HepG2 (cell line): Measurements from ENCODE around the gene MOGAT3. TPM values are rescaled to one million over a fixed set of nuclear protein-coding genes. Genes with fewer than 3 reads are reported as not detected.
A peak's percentile ranks its signal among the peaks of the same experiment; 100 is the strongest.

Experiments used
- AKNA ChIP-seq: sonication (generic); formaldehyde crosslinking; IDR thresholded peaks from 2 replicates; pipeline ENCODE4 v1.4.0; 2020; ENCODE audit warnings: missing genetic modification reagents, borderline replicate concordance
- ATF5 ChIP-seq: sonication (generic); formaldehyde crosslinking; IDR thresholded peaks from 2 replicates; pipeline ENCODE4 v1.4.0; 2020; ENCODE audit warnings: mild to moderate bottlenecking, low read depth, missing genetic modification reagents
- GATAD2A ChIP-seq: IDR thresholded peaks from 2 replicates; pipeline ENCODE4 v1.6.1; 2016
- MATR3 ChIP-seq: sonication (generic); formaldehyde crosslinking; IDR thresholded peaks from 2 replicates; pipeline ENCODE4 v1.4.0; 2020; ENCODE audit warnings: missing genetic modification reagents
- MYPOP ChIP-seq: sonication (generic); formaldehyde crosslinking; IDR thresholded peaks from 2 replicates; pipeline ENCODE4 v1.8.1; 2023; ENCODE audit warnings: mild to moderate bottlenecking, moderate library complexity, missing genetic modification reagents
- PCBP1 ChIP-seq: fragments of 200-400 bp; formaldehyde crosslinking; IDR thresholded peaks from 2 replicates; pipeline ENCODE4 v1.6.1; 2017; ENCODE audit warnings: mild to moderate bottlenecking, low read depth, low read length, borderline replicate concordance
- ZMYM3 ChIP-seq: sonication (generic); formaldehyde crosslinking; IDR thresholded peaks from 2 replicates; pipeline ENCODE4 v1.5.1; 2020; ENCODE audit warnings: mild to moderate bottlenecking, missing genetic modification reagents
- ZNF20 ChIP-seq: sonication (generic); formaldehyde crosslinking; IDR thresholded peaks from 2 replicates; pipeline ENCODE4 v1.4.0; 2020; ENCODE audit warnings: mild to moderate bottlenecking, moderate library complexity, missing genetic modification reagents
- ZNF331 ChIP-seq: sonication (generic); formaldehyde crosslinking; IDR thresholded peaks from 2 replicates; pipeline ENCODE4 v1.4.0; 2020; ENCODE audit warnings: missing genetic modification reagents
- ZNF451 ChIP-seq: sonication (generic); formaldehyde crosslinking; IDR thresholded peaks from 2 replicates; pipeline ENCODE4 v1.5.0; 2020; ENCODE audit warnings: mild to moderate bottlenecking, missing genetic modification reagents
- ZNF512B ChIP-seq: sonication (generic); formaldehyde crosslinking; IDR thresholded peaks from 2 replicates; pipeline ENCODE4 v1.5.1; 2020; ENCODE audit warnings: missing genetic modification reagents, mild to moderate bottlenecking, borderline replicate concordance
- ZNF773 ChIP-seq: sonication (generic); formaldehyde crosslinking; IDR thresholded peaks from 2 replicates; pipeline ENCODE4 v1.4.0; 2020; ENCODE audit warnings: missing genetic modification reagents, borderline replicate concordance
- ZSCAN12 ChIP-seq: sonication (generic); formaldehyde crosslinking; IDR thresholded peaks from 2 replicates; pipeline ENCODE4 v1.9.0; 2021; ENCODE audit warnings: mild to moderate bottlenecking, missing genetic modification reagents
- polyA plus RNA-seq, 8 experiments: library from polyadenylated mRNA; depleted of rRNA in 3 of 8; stranded (reverse) in 7 of 8; unstranded in 1 of 8; fragments of >200 nt; fragmentation: Illumina TruSeq in 4 of 8; extraction: Trizol in 4 of 8; gene quantifications; 2 replicates each; pipeline versions ENCODE4 v1.2.1 to v1.2.3, GENCODE V29; 2011 to 2016; ENCODE audit warnings: low read depth in 4 of 8, missing spikeins in 1 of 8, mixed read lengths in 1 of 8; ENCODE audit not compliant: insufficient read depth in 1 of 8
- total RNA-seq, 5 experiments: library from RNA; depleted of rRNA; stranded (reverse); fragments of >200 nt; fragmentation: Illumina TruSeq; extraction: Trizol; gene quantifications; 2 replicates each; pipeline ENCODE4 v1.2.3, GENCODE V29; 2016; ENCODE audit warnings: low read depth in 1 of 5
- TF ChIP-seq, protein P1 (sequence below): sonication (generic); formaldehyde crosslinking; IDR thresholded peaks from 2 replicates; pipeline ENCODE4 v1.5.0; 2020; ENCODE audit warnings: mild to moderate bottlenecking, missing genetic modification reagents

The MOGAT3 gene
- total and polyA plus RNA-seq, 2 of the 13 experiments (the other 11 are each of a cell fraction or from before 2014, with no cell fraction given) = 22.5 to 30.5 TPM

- TF ChIP-seq, protein P1, sequence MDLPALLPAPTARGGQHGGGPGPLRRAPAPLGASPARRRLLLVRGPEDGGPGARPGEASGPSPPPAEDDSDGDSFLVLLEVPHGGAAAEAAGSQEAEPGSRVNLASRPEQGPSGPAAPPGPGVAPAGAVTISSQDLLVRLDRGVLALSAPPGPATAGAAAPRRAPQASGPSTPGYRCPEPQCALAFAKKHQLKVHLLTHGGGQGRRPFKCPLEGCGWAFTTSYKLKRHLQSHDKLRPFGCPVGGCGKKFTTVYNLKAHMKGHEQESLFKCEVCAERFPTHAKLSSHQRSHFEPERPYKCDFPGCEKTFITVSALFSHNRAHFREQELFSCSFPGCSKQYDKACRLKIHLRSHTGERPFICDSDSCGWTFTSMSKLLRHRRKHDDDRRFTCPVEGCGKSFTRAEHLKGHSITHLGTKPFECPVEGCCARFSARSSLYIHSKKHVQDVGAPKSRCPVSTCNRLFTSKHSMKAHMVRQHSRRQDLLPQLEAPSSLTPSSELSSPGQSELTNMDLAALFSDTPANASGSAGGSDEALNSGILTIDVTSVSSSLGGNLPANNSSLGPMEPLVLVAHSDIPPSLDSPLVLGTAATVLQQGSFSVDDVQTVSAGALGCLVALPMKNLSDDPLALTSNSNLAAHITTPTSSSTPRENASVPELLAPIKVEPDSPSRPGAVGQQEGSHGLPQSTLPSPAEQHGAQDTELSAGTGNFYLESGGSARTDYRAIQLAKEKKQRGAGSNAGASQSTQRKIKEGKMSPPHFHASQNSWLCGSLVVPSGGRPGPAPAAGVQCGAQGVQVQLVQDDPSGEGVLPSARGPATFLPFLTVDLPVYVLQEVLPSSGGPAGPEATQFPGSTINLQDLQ (CRISPR knock-in tag) = no peak
- TF ChIP-seq MATR3 (CRISPR knock-in tag) = no peak
- no peak for TF ChIP-seq AKNA (CRISPR knock-in tag)
- TF ChIP-seq PCBP1 = no peak
- no peak for TF ChIP-seq ZMYM3 (CRISPR knock-in tag)
- no peak for TF ChIP-seq MYPOP (CRISPR knock-in tag)
- 0 out of 2 replicates have a peak, but pooled peaks have one; percentile 52 for TF ChIP-seq ZNF773 (CRISPR knock-in tag)
- no peak for TF ChIP-seq ZNF512B (CRISPR knock-in tag)
- TF ChIP-seq ZNF451 (CRISPR knock-in tag) = no peak; the same call in 1 of the 2 replicates
- TF ChIP-seq GATAD2A = peak; percentile 37; the same call in 1 of the 2 replicates
- TF ChIP-seq ZSCAN12 (CRISPR knock-in tag) = peak; percentile 18; the same call in 1 of the 2 replicates
- no peak for TF ChIP-seq ATF5 (CRISPR knock-in tag)
- TF ChIP-seq ZNF331 = peak; percentile 65
- no peak for TF ChIP-seq ZNF20 (CRISPR knock-in tag)
These were observed 16.8 kb upstream of the MOGAT3 start, which contains the start of the genes PLOD3 and ZNHIT1 (continued) for GRCh38 chr7:101217388-101218235.
